SU-DHL-6 (cell line): ENCODE results near the gene UBC.
A peak's percentile ranks its signal among the peaks of the same experiment; 100 is the strongest.
"Not testable (repeated sequence)": the region's sequence is repeated elsewhere in the genome, so short reads cannot be mapped to it uniquely, and the experiment has no call there.

Source experiments
- H2AFZ ChIP-seq: fragments of 200-600 bp; sonication (generic); 2 replicates; pipeline ENCODE4 v1.6.1; 2014; ENCODE audit warnings: low read depth, mild to moderate bottlenecking, moderate library complexity, mixed read lengths, antibody characterized with exemption, low read length; ENCODE audit not compliant: severe bottlenecking
- H3F3A ChIP-seq: fragments of 200-600 bp; shearing (Covaris generic); 2 replicates; pipeline ENCODE4 v1.6.0; 2016; ENCODE audit warnings: antibody characterized with exemption, mild to moderate bottlenecking; ENCODE audit not compliant: insufficient read depth
- H3K27ac ChIP-seq: fragments of 200-600 bp; sonication (generic); 2 replicates; pipeline ENCODE4 v1.5.1; 2016; ENCODE audit warnings: low read depth, mild to moderate bottlenecking, low read length, moderate library complexity, mixed read lengths
- H3K27me3 ChIP-seq: fragments of 200-600 bp; sonication (generic), shearing (Covaris generic); 2 replicates; pipeline ENCODE4 v1.6.0; 2014; ENCODE audit warnings: mild to moderate bottlenecking, low read length
- H3K36me3 ChIP-seq: fragments of 200-600 bp; sonication (generic); 2 replicates; pipeline ENCODE4 v1.6.1; 2014; ENCODE audit warnings: mild to moderate bottlenecking, low read length, mixed read lengths
- H3K4me2 ChIP-seq: fragments of 300-600, 200-600 bp; shearing (Covaris generic), sonication (generic); 2 replicates; pipeline ENCODE4 v1.6.0; 2014; ENCODE audit warnings: low read length, low read depth, mild to moderate bottlenecking; ENCODE audit not compliant: poor library complexity, severe bottlenecking
- H3K4me3 ChIP-seq: fragments of 200-600 bp; sonication (generic); 2 replicates; pipeline ENCODE4 v1.5.1; 2014; ENCODE audit warnings: antibody characterized with exemption, low read length, mild to moderate bottlenecking, mixed read lengths; ENCODE audit not compliant: insufficient read depth, poor library complexity, severe bottlenecking
- H3K79me2 ChIP-seq: fragments of 200-600 bp; sonication (generic); 2 replicates; pipeline ENCODE4 v1.6.1; 2014; ENCODE audit warnings: mild to moderate bottlenecking, low read length, moderate library complexity; ENCODE audit not compliant: insufficient read depth
- H3K9ac ChIP-seq: fragments of 200-600 bp; sonication (generic); 2 replicates; pipeline ENCODE4 v1.7.0; 2014; ENCODE audit warnings: mild to moderate bottlenecking, low read length
- H3K9me2 ChIP-seq: fragments of 200-600 bp; sonication (generic); replicated peaks from 2 replicates; pipeline ENCODE4 v1.6.1; 2014; ENCODE audit warnings: low read length; ENCODE audit not compliant: insufficient read depth
- H3K9me3 ChIP-seq: fragments of 200-600 bp; sonication (generic); 2 replicates; pipeline ENCODE4 v1.6.1; 2014; ENCODE audit warnings: low read length, mixed read lengths; ENCODE audit not compliant: insufficient read depth
- H4K20me1 ChIP-seq: fragments of 200-600 bp; sonication (generic); 2 replicates; pipeline ENCODE4 v1.6.1; 2014; ENCODE audit warnings: low read depth, mild to moderate bottlenecking, antibody characterized with exemption, low read length, moderate library complexity, mixed read lengths
- EZH2phosphoT487 ChIP-seq: fragments of 200-600 bp; sonication (generic), shearing (Covaris generic); conservative IDR thresholded peaks from 2 replicates; pipeline ENCODE4 v1.6.1; 2018; ENCODE audit warnings: mild to moderate bottlenecking, antibody characterized with exemption, low read length, moderate library complexity, mixed read lengths
- TF ChIP-seq, protein P1 (sequence below): fragments of 200-600 bp; sonication (generic); IDR thresholded peaks from one replicate; pipeline ENCODE4 v1.5.1; 2017; ENCODE audit warnings: antibody characterized with exemption, mild to moderate bottlenecking, low read length, moderate library complexity; ENCODE audit not compliant: insufficient read depth, poor library complexity, severe bottlenecking

The UBC gene

DNA sequence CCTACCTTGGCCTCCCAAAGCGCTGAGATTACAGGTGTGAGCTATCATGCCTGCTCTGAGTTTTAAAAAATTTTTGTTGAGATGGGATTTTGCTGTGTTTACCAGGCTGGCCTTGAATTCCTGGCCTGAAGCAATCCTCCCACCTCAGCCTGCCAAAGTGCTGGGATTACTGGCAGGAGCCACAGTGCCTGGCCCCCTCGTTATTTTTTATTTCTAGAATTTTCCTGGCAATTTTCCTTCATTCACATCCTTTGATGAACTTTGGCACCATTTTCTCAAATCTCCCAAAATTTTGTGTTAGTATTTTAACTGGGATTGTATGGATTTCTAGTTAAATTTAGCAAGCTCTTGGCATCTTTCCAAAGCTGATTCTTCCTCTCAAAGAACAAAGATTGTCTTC lies 26.2 kb downstream of the UBC start:
- Histone ChIP-seq H3K79me2 (no peaks in the 10 kb centered on the region), H3K27me3 (no peaks in the 10 kb centered on the region), H3K27ac (peak overlapping the region; percentile 54), H3F3A (peaks cover 15% of the 10 kb centered on the region; the same call in 1 of the 2 replicates), H4K20me1 (no peaks in the 10 kb centered on the region), H3K36me3 (no peaks in the 10 kb centered on the region), H3K9ac (no peak overlapping the region), H2AFZ (no peak overlapping the region), H3K9me3 (no peaks in the 10 kb centered on the region), H3K9me2 (no peaks in the 10 kb centered on the region), H3K4me2 (peak overlapping the region; percentile 8), H3K4me3 (no peak overlapping the region)
- TF ChIP-seq, protein P1, sequence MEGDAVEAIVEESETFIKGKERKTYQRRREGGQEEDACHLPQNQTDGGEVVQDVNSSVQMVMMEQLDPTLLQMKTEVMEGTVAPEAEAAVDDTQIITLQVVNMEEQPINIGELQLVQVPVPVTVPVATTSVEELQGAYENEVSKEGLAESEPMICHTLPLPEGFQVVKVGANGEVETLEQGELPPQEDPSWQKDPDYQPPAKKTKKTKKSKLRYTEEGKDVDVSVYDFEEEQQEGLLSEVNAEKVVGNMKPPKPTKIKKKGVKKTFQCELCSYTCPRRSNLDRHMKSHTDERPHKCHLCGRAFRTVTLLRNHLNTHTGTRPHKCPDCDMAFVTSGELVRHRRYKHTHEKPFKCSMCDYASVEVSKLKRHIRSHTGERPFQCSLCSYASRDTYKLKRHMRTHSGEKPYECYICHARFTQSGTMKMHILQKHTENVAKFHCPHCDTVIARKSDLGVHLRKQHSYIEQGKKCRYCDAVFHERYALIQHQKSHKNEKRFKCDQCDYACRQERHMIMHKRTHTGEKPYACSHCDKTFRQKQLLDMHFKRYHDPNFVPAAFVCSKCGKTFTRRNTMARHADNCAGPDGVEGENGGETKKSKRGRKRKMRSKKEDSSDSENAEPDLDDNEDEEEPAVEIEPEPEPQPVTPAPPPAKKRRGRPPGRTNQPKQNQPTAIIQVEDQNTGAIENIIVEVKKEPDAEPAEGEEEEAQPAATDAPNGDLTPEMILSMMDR = no peak
- no peak for TF ChIP-seq EZH2phosphoT487

DNA sequence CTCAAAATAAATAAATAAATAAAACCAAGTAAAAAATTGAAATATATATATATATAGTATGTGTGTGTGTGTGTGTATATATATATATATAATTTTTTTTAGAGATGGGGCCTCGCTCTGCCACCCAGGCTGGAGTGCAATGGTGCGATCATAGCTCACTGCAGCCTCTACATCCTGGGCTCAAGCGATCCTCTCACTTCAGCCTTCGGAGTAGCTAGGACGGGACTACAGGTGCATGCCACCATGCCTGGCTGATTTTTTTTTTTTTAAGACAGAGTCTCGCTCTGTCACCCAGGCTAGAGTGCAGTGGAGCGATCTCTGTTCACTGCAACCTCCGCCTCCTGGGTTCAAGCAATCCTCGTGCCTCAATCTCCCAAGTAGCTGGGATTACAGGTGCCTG lies 26.7 kb downstream of the UBC start:
- not testable (repeated sequence) for H3K9me2 ChIP-seq

DNA sequence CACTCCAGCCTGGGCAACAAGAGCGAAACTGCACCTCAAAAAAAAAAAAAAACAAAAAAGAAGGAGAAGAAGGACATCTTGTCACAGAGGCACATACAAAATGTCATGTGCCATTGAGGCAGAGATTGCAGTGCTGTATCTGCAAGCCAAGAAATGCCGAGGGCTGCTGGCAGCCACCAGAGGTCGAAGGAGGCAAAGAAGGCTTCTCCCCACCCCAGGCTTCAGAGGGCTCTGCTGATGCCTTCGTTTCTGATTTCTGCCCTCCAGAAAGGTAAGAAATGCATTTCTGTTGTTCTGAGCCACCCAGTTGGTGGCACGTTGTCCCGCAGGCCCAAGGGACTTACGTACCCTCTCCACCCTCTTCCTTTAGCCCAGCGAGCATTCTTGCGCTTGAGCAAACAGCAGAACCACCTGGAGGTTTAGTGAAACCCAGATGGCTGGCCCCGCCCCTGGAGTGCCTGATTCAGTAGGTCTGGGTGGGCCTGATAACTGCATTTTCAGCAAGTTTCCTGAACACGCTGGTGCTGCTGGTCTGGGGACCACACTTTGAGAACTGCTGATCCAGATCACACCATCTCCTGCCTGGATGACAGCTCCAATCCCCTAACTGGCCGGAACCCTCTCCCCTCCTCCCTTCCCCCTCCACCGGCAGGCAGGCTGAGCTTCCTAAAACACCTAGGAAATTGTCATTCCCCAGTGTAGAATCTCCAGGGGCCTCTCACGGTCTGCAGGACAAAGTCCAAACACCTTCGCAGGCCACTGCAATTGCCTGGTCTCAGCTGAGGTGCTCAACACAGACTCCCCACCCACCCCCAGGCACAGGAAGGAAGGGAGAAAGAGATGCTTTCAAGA lies 29.6 kb downstream of the UBC start:
- Histone ChIP-seq H3K4me3 (peak overlapping the region; percentile 13), H3K9me2 (no peaks in the 10 kb centered on the region), H3K27ac (peak overlapping the region; percentile 87), H3K4me2 (peak overlapping the region; percentile 61), H3F3A (peaks cover 15% of the 10 kb centered on the region; the same call in 1 of the 2 replicates), H3K36me3 (no peaks in the 10 kb centered on the region), H2AFZ (peak overlapping the region; percentile 37), H3K79me2 (no peaks in the 10 kb centered on the region), H3K27me3 (no peaks in the 10 kb centered on the region), H3K9me3 (no peaks in the 10 kb centered on the region), H4K20me1 (no peaks in the 10 kb centered on the region), H3K9ac (peak overlapping the region; percentile 39; the same call in 1 of the 2 replicates)
- TF ChIP-seq, protein P1 = no peak
- no peak for TF ChIP-seq EZH2phosphoT487

More for the DNA sequence above, 26.7 kb downstream of the UBC start:
- not testable (repeated sequence) for H2AFZ ChIP-seq, H3K79me2 ChIP-seq, H3K27me3 ChIP-seq, H3K36me3 ChIP-seq, H3K4me3 ChIP-seq, H3K9me3 ChIP-seq, H3K9ac ChIP-seq, H4K20me1 ChIP-seq
- H3F3A ChIP-seq = peaks cover 15% of the 10 kb centered on the region; the same call in 1 of the 2 replicates
- H3K4me2 ChIP-seq = peak overlapping the region; percentile 8
- peak overlapping the region; percentile 66 for H3K27ac ChIP-seq
